ENCODE measurements around the gene AHSG.

Gene AHSG

GRCh38 chr3:186599785-186600166, 13.1 kb upstream of the AHSG start:
- WGBS (ENCODE audit: extremely low coverage, insufficient coverage, low lambda C conversion rate) = no CpG with 5 or more reads among the region's 2 CpGs
- no peak overlapping the region for H2BK120ac ChIP-seq (ENCODE audit: low read depth, low read length)
- no peak overlapping the region for H3K9ac ChIP-seq (ENCODE audit: low read length)
- no peaks in the 10 kb centered on the region for H3K79me2 ChIP-seq (ENCODE audit: control insufficient read depth, insufficient read depth, low read length)
- no peak overlapping the region for H3K27ac ChIP-seq (ENCODE audit: low read depth, low read length)
- H3K56ac ChIP-seq (ENCODE audit: low read length) = no peak overlapping the region
- no peak overlapping the region for H2BK15ac ChIP-seq (replicated peaks; ENCODE audit: low read depth)
- H3K79me1 ChIP-seq (ENCODE audit: low read length) = no peaks in the 10 kb centered on the region
- no peak overlapping the region for H3K4ac ChIP-seq (ENCODE audit: low read depth, low read length)
- no peak overlapping the region for H3K23ac ChIP-seq (ENCODE audit: low read length)
- no peak overlapping the region for H4K5ac ChIP-seq (ENCODE audit: low read length)
- H3K4me2 ChIP-seq (ENCODE audit: low read length) = no peak overlapping the region
- H2BK5ac ChIP-seq (ENCODE audit: low read length) = no peak overlapping the region
- no peaks in the 10 kb centered on the region for H3K27me3 ChIP-seq (ENCODE audit: insufficient read depth, low read length, poor library complexity)
- H3K36me3 ChIP-seq (ENCODE audit: control insufficient read depth, insufficient read depth, low read length) = no peaks in the 10 kb centered on the region
- H2AK5ac ChIP-seq (ENCODE audit: low read length) = no peak overlapping the region
- no peak for DNase-seq
- H3K4me3 ChIP-seq (ENCODE audit: low read length) = no peak overlapping the region
- no peak overlapping the region for H3K18ac ChIP-seq (ENCODE audit: low read length)
- no peak overlapping the region for H4K8ac ChIP-seq (ENCODE audit: low read depth, low read length)
- H3K4me1 ChIP-seq (ENCODE audit: control insufficient read depth, low read depth, low read length) = peaks cover 3% of the 10 kb centered on the region

DNA sequence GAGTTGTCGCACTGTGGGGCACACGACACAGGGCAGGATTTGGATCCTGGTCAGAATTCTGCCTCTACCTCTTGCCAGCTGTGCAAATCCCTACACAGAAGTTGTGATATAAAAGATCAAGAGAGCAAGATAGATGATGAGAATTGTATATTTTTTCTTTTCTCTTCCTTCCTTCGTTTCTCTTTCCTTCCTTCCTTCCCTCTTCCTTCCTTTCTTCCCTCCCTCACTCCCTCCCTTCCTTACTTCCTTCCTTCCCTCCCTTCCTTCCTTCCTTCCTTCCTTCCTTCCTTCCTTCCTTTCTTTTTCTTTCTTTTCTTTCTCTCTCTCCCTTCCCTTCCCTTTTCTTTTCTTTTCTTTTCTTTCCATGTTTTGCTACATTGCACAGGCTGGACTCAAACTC, 12.0 kb upstream of the AHSG start:
- Histone ChIP-seq H2BK120ac (ENCODE audit: low read depth, low read length) (no peak overlapping the region), H3K23ac (ENCODE audit: low read length) (no peak overlapping the region), H3K4me2 (ENCODE audit: low read length) (no peak overlapping the region), H3K56ac (ENCODE audit: low read length) (no peak overlapping the region), H3K18ac (ENCODE audit: low read length) (no peak overlapping the region), H2AK5ac (ENCODE audit: low read length) (no peak overlapping the region), H2BK15ac (replicated peaks; ENCODE audit: low read depth) (no peak overlapping the region), H3K79me1 (ENCODE audit: low read length) (no peaks in the 10 kb centered on the region), H3K36me3 (ENCODE audit: control insufficient read depth, insufficient read depth, low read length) (no peaks in the 10 kb centered on the region), H3K4me1 (ENCODE audit: control insufficient read depth, low read depth, low read length) (peaks cover 3% of the 10 kb centered on the region), H3K9ac (ENCODE audit: low read length) (no peak overlapping the region), H4K5ac (ENCODE audit: low read length) (no peak overlapping the region), H2BK5ac (ENCODE audit: low read length) (no peak overlapping the region), H3K27ac (ENCODE audit: low read depth, low read length) (no peak overlapping the region), H3K4me3 (ENCODE audit: low read length) (no peak overlapping the region), H3K4ac (ENCODE audit: low read depth, low read length) (no peak overlapping the region), H3K27me3 (ENCODE audit: insufficient read depth, low read length, poor library complexity) (no peaks in the 10 kb centered on the region), H4K8ac (ENCODE audit: low read depth, low read length) (no peak overlapping the region), H3K79me2 (ENCODE audit: control insufficient read depth, insufficient read depth, low read length) (no peaks in the 10 kb centered on the region)
- DNase-seq = no peak
- no CpG with 5 or more reads among the region's 3 CpGs for WGBS (ENCODE audit: extremely low coverage, insufficient coverage, low lambda C conversion rate)

DNA sequence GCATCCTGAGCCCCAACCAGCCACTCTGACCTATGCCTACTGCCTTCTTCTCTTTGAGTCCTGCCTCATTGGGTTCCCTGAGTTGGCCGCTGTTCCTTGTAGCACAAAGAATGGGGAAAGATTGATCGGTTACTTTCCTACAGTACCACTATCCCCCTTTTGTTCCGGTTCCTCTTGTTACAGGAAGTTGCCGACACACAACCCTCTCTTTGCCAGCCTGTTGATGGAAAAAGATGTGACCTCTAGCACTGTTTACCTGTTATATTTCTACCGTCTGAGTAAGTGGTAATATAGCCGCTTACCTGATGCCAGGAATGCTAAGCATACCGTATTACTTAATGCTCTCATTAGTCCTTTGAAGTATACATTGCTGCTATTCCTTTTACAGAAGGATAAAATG, 9.7 kb upstream of the AHSG start:
- no peak overlapping the region for H2BK120ac ChIP-seq (ENCODE audit: low read depth, low read length)
- no peak for DNase-seq
- no peak overlapping the region for H3K4me3 ChIP-seq (ENCODE audit: low read length)
- H3K79me1 ChIP-seq (ENCODE audit: low read length) = no peaks in the 10 kb centered on the region
- no peak overlapping the region for H4K8ac ChIP-seq (ENCODE audit: low read depth, low read length)
- H3K4me2 ChIP-seq (ENCODE audit: low read length) = no peak overlapping the region
- no peak overlapping the region for H3K9ac ChIP-seq (ENCODE audit: low read length)
- H2BK5ac ChIP-seq (ENCODE audit: low read length) = no peak overlapping the region
- no peaks in the 10 kb centered on the region for H3K4me1 ChIP-seq (ENCODE audit: control insufficient read depth, low read depth, low read length)
- no peak overlapping the region for H2AK5ac ChIP-seq (ENCODE audit: low read length)
- H4K5ac ChIP-seq (ENCODE audit: low read length) = no peak overlapping the region
- no CpG with 5 or more reads among the region's 7 CpGs for WGBS (ENCODE audit: extremely low coverage, insufficient coverage, low lambda C conversion rate)
- no peaks in the 10 kb centered on the region for H3K79me2 ChIP-seq (ENCODE audit: control insufficient read depth, insufficient read depth, low read length)
- H3K27me3 ChIP-seq (ENCODE audit: insufficient read depth, low read length, poor library complexity) = no peaks in the 10 kb centered on the region
- no peak overlapping the region for H2BK15ac ChIP-seq (replicated peaks; ENCODE audit: low read depth)
- H3K4ac ChIP-seq (ENCODE audit: low read depth, low read length) = no peak overlapping the region
- no peaks in the 10 kb centered on the region for H3K36me3 ChIP-seq (ENCODE audit: control insufficient read depth, insufficient read depth, low read length)
- no peak overlapping the region for H3K23ac ChIP-seq (ENCODE audit: low read length)
- no peak overlapping the region for H3K56ac ChIP-seq (ENCODE audit: low read length)
- no peak overlapping the region for H3K27ac ChIP-seq (ENCODE audit: low read depth, low read length)
- H3K18ac ChIP-seq (ENCODE audit: low read length) = no peak overlapping the region

DNA sequence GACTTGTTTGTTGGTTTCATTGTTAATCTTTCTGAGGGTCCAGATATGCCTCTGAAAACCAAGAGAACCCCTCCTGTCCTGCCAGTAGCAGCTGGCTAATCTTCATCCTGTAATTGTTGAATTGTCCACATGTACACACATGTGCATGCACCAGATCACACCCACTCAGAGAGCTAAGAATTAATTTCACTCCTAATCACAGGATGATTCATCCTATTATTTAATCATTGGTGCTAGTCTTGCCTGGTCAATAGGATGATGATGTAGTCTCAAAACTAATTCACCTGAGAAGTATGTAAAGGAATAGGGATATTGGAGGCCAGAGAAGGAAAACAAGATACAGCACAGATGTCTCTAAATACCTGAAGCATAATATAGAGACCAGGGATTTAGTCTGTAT, 7.8 kb upstream of the AHSG start:
- Histone ChIP-seq H3K27me3 (ENCODE audit: insufficient read depth, low read length, poor library complexity) (no peaks in the 10 kb centered on the region), H3K79me1 (ENCODE audit: low read length) (no peaks in the 10 kb centered on the region), H3K27ac (ENCODE audit: low read depth, low read length) (no peak overlapping the region), H2AK5ac (ENCODE audit: low read length) (no peak overlapping the region), H3K56ac (ENCODE audit: low read length) (no peak overlapping the region), H3K79me2 (ENCODE audit: control insufficient read depth, insufficient read depth, low read length) (no peaks in the 10 kb centered on the region), H3K9ac (ENCODE audit: low read length) (no peak overlapping the region), H2BK120ac (ENCODE audit: low read depth, low read length) (no peak overlapping the region), H3K18ac (ENCODE audit: low read length) (no peak overlapping the region), H3K23ac (ENCODE audit: low read length) (no peak overlapping the region), H4K5ac (ENCODE audit: low read length) (no peak overlapping the region), H4K8ac (ENCODE audit: low read depth, low read length) (no peak overlapping the region), H3K4me1 (ENCODE audit: control insufficient read depth, low read depth, low read length) (no peaks in the 10 kb centered on the region), H3K4ac (ENCODE audit: low read depth, low read length) (no peak overlapping the region), H3K4me3 (ENCODE audit: low read length) (no peak overlapping the region), H3K36me3 (ENCODE audit: control insufficient read depth, insufficient read depth, low read length) (no peaks in the 10 kb centered on the region), H2BK15ac (replicated peaks; ENCODE audit: low read depth) (no peak overlapping the region), H2BK5ac (ENCODE audit: low read length) (no peak overlapping the region), H3K4me2 (ENCODE audit: low read length) (no peak overlapping the region)
- no peak for DNase-seq

GRCh38 chr3:186605561-186606545, 7.0 kb upstream of the AHSG start:
- Histone ChIP-seq H3K36me3 (ENCODE audit: control insufficient read depth, insufficient read depth, low read length) (no peaks in the 10 kb centered on the region), H4K8ac (ENCODE audit: low read depth, low read length) (no peak overlapping the region), H3K56ac (ENCODE audit: low read length) (no peak overlapping the region), H2BK5ac (ENCODE audit: low read length) (no peak overlapping the region), H3K4me1 (ENCODE audit: control insufficient read depth, low read depth, low read length) (no peaks in the 10 kb centered on the region), H3K79me2 (ENCODE audit: control insufficient read depth, insufficient read depth, low read length) (no peaks in the 10 kb centered on the region), H3K9ac (ENCODE audit: low read length) (no peak overlapping the region), H3K23ac (ENCODE audit: low read length) (no peak overlapping the region), H3K27ac (ENCODE audit: low read depth, low read length) (no peak overlapping the region), H3K79me1 (ENCODE audit: low read length) (no peaks in the 10 kb centered on the region), H2AK5ac (ENCODE audit: low read length) (no peak overlapping the region), H2BK120ac (ENCODE audit: low read depth, low read length) (no peak overlapping the region), H3K18ac (ENCODE audit: low read length) (no peak overlapping the region), H3K27me3 (ENCODE audit: insufficient read depth, low read length, poor library complexity) (no peaks in the 10 kb centered on the region), H2BK15ac (replicated peaks; ENCODE audit: low read depth) (no peak overlapping the region), H3K4me2 (ENCODE audit: low read length) (no peak overlapping the region), H4K5ac (ENCODE audit: low read length) (no peak overlapping the region), H3K4ac (ENCODE audit: low read depth, low read length) (no peak overlapping the region), H3K4me3 (ENCODE audit: low read length) (no peak overlapping the region)
- DNase-seq = no peak
- no CpG with 5 or more reads among the region's 5 CpGs for WGBS (ENCODE audit: extremely low coverage, insufficient coverage, low lambda C conversion rate)
